Measurements from ENCODE around the gene NUCB2.

DNA sequence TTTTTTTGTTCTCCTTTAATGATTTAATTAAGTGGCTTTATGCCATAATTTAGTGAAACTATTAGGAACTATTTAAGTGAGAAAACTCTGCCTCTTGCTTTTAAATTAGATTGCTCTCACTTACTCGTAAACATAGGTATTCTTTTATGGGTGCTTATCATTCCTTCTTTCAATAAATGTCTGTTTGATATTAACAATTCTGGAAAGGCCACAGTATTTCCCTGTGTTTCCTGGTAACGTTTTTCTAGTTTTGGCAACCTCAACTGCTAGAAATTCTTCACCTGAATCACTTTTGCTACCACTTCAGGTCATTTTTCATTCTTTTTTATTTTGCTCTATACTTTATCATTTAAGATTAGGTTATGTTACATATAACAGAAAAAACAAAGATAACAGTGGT is 55.1 kb downstream of the NUCB2 start:
- TF ChIP-seq, protein P1, sequence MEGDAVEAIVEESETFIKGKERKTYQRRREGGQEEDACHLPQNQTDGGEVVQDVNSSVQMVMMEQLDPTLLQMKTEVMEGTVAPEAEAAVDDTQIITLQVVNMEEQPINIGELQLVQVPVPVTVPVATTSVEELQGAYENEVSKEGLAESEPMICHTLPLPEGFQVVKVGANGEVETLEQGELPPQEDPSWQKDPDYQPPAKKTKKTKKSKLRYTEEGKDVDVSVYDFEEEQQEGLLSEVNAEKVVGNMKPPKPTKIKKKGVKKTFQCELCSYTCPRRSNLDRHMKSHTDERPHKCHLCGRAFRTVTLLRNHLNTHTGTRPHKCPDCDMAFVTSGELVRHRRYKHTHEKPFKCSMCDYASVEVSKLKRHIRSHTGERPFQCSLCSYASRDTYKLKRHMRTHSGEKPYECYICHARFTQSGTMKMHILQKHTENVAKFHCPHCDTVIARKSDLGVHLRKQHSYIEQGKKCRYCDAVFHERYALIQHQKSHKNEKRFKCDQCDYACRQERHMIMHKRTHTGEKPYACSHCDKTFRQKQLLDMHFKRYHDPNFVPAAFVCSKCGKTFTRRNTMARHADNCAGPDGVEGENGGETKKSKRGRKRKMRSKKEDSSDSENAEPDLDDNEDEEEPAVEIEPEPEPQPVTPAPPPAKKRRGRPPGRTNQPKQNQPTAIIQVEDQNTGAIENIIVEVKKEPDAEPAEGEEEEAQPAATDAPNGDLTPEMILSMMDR (conservative IDR thresholded peaks at IDR 0.05; ENCODE audit: low read depth, low read length), result no peak
- TF ChIP-seq EZH2 (IDR thresholded peaks at IDR 0.05; ENCODE audit: borderline replicate concordance, low read depth, low read length, poor library complexity, severe bottlenecking), result no peak
